ENCODE data around the gene IFI27L2. TPM values are rescaled to one million over a fixed set of nuclear protein-coding genes. Genes with fewer than 3 reads are reported as not detected.
A peak's percentile ranks its signal among the peaks of the same experiment; 100 is the strongest.

IFI27L2 gene
- total RNA-seq, 1 donor from 2014 or later, result 63.9 TPM

DNA sequence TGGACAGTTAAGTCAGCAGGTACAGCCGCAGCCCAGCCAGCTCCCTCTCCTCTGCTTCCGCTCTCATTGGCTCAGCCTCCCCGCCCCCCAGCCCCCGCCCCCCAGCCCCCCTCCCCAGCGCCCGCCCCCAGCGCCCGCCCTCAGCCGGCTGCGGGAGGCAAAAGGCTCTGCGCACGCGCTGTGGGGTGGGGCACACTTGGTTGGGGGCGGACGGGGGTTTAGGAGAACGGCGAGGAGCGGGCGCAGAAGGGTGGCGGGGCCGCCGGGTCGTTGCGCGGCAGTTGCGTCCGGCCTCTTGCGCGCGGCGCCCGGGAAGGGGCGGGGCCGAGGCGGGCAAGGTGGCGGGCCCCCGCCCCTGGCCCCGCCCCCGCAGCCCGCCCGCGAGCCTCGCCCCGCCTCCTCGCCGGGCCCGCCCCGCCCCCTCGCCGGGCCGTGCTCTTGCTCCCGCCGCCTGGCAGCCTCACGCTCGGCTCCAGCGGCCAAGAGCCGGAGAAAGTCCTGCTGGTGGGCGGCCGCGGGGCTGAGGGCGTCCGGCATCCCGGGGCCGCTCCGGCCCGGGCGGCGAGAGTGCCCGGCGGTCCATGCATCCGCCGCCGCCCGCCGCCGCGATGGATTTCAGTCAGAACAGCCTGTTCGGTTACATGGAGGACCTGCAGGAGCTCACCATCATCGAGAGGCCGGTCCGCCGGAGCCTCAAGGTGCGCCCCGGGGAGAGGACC is 44.6 kb upstream of the IFI27L2 start, which contains the start of gene PPP4R4:
PPP4R4 (plus strand) TSS at position 438 of the 719 bp plus-strand sequence; CDS start at position 582, 144 bp downstream.
- peak within 1 kb of the TSS; percentile 70 for H2AFZ ChIP-seq (ENCODE audit: low read depth, low read length)
- no peak for FAIRE-seq
- H3K9ac ChIP-seq (ENCODE audit: low read length), result peak within 1 kb of the TSS; percentile 63

DNA sequence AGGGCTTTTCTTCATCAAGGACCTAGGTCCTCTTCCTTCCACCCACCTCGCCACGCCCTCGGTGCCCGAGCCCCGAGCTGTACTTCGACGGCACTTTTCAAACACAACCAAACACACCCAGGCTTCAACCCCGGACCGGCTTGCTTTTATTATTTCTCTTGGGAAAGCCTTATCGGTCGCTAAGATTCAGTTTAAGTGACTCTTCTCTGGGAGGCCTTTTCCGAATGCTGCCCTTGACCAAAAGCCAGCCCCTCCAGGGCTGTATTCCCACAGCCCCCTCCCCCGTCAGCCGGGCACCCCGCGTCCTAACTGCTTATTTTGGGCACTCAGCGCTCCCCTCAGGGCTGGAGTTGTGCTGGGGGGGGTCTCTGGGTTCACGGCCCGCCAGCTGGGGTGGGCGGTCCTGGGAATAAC is 44.1 kb upstream of the IFI27L2 start:
- H3K4me1 ChIP-seq (ENCODE audit: insufficient read depth, low read length), result no peaks in the 10 kb centered on the region
- peak overlapping the region; percentile 88 for H3K4me3 Mint-ChIP-seq (ENCODE audit: unreplicated experiment)

More for the DNA sequence above, 44.6 kb upstream of the IFI27L2 start, which contains the start of gene PPP4R4:
- Mint-ChIP-seq H3K27ac (ENCODE audit: unreplicated experiment) (peak within 1 kb of the TSS; percentile 79), H3K27me3 (ENCODE audit: low read depth, unreplicated experiment) (no peaks in the 10 kb centered on the region), H3K4me1 (ENCODE audit: low read depth, unreplicated experiment) (peaks cover 5% of the 10 kb centered on the region), H3K9me3 (ENCODE audit: unreplicated experiment) (no peaks in the 10 kb centered on the region), H3K4me3 (ENCODE audit: unreplicated experiment) (peak within 1 kb of the TSS; percentile 88), H3K36me3 (ENCODE audit: low read depth, unreplicated experiment) (no peaks in the 10 kb centered on the region)
- Histone ChIP-seq H3K27ac (ENCODE audit: low read depth, low read length) (no peak within 1 kb of the TSS), H3K79me2 (ENCODE audit: insufficient read depth, low read length) (no peaks in the 10 kb centered on the region), H4K20me1 (ENCODE audit: insufficient read depth, low read length) (no peaks in the 10 kb centered on the region), H3K4me3 (ENCODE audit: insufficient read depth, low read depth, low read length) (peak within 1 kb of the TSS; percentile 62), H3K27me3 (ENCODE audit: insufficient read depth, low read length) (peaks cover 29% of the 10 kb centered on the region), H3K36me3 (ENCODE audit: insufficient read depth, low read length) (no peaks in the 10 kb centered on the region), H3K9me3 (ENCODE audit: insufficient read depth, low read depth, low read length) (no peaks in the 10 kb centered on the region), H3K4me2 (ENCODE audit: low read length) (peak within 1 kb of the TSS; percentile 89), H3K4me1 (ENCODE audit: insufficient read depth, low read length) (no peaks in the 10 kb centered on the region)
- TF ChIP-seq, protein P1, sequence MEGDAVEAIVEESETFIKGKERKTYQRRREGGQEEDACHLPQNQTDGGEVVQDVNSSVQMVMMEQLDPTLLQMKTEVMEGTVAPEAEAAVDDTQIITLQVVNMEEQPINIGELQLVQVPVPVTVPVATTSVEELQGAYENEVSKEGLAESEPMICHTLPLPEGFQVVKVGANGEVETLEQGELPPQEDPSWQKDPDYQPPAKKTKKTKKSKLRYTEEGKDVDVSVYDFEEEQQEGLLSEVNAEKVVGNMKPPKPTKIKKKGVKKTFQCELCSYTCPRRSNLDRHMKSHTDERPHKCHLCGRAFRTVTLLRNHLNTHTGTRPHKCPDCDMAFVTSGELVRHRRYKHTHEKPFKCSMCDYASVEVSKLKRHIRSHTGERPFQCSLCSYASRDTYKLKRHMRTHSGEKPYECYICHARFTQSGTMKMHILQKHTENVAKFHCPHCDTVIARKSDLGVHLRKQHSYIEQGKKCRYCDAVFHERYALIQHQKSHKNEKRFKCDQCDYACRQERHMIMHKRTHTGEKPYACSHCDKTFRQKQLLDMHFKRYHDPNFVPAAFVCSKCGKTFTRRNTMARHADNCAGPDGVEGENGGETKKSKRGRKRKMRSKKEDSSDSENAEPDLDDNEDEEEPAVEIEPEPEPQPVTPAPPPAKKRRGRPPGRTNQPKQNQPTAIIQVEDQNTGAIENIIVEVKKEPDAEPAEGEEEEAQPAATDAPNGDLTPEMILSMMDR (IDR thresholded peaks at IDR 0.05; ENCODE audit: insufficient read depth, low read depth, low read length), result no peak
- TF ChIP-seq EZH2 (IDR thresholded peaks at IDR 0.05; ENCODE audit: insufficient read depth, low read length), result no peak
- peak; percentile 47 for DNase-seq (ENCODE audit: low read depth)

More for the DNA sequence above, 44.1 kb upstream of the IFI27L2 start:
- Histone ChIP-seq H3K4me3 (ENCODE audit: insufficient read depth, low read depth, low read length) (peak overlapping the region; percentile 62), H3K79me2 (ENCODE audit: insufficient read depth, low read length) (no peaks in the 10 kb centered on the region), H3K4me2 (ENCODE audit: low read length) (peak overlapping the region; percentile 89), H2AFZ (ENCODE audit: low read depth, low read length) (peak overlapping the region; percentile 61), H3K36me3 (ENCODE audit: insufficient read depth, low read length) (no peaks in the 10 kb centered on the region), H4K20me1 (ENCODE audit: insufficient read depth, low read length) (no peaks in the 10 kb centered on the region), H3K9me3 (ENCODE audit: insufficient read depth, low read depth, low read length) (no peaks in the 10 kb centered on the region), H3K27ac (ENCODE audit: low read depth, low read length) (no peak overlapping the region), H3K27me3 (ENCODE audit: insufficient read depth, low read length) (peaks cover 29% of the 10 kb centered on the region), H3K9ac (ENCODE audit: low read length) (peak overlapping the region; percentile 63)
- Mint-ChIP-seq H3K27ac (ENCODE audit: unreplicated experiment) (peak overlapping the region; percentile 79), H3K27me3 (ENCODE audit: low read depth, unreplicated experiment) (no peaks in the 10 kb centered on the region), H3K36me3 (ENCODE audit: low read depth, unreplicated experiment) (no peaks in the 10 kb centered on the region), H3K9me3 (ENCODE audit: unreplicated experiment) (no peaks in the 10 kb centered on the region), H3K4me1 (ENCODE audit: low read depth, unreplicated experiment) (peaks cover 2% of the 10 kb centered on the region)
- TF ChIP-seq EZH2 (IDR thresholded peaks at IDR 0.05; ENCODE audit: insufficient read depth, low read length), result no peak
- TF ChIP-seq, protein P1 (IDR thresholded peaks at IDR 0.05; ENCODE audit: insufficient read depth, low read depth, low read length), result no peak
- FAIRE-seq (no peak), DNase-seq (ENCODE audit: low read depth) (no peak)
